HT-29 (cell line): ENCODE measurements around the gene SLC38A8. TPM values are rescaled to one million over a fixed set of nuclear protein-coding genes. Genes with fewer than 3 reads are reported as not detected.
A peak's percentile ranks its signal among the peaks of the same experiment; 100 is the strongest.

Experiments
- DNase-seq: peaks from one replicate; pipeline ENCODE4 v3.0.0-alpha.2; 2015; ENCODE audit warnings: low spot score
- total RNA-seq: library from RNA; depleted of rRNA; stranded (reverse); fragments of >200 nt; shearing (Covaris generic); gene quantifications from 2 replicates; pipeline ENCODE4 v1.2.3, GENCODE V29; 2014

SLC38A8 gene
- total RNA-seq, 1 experiment from 2014 or later, result not detected

DNA sequence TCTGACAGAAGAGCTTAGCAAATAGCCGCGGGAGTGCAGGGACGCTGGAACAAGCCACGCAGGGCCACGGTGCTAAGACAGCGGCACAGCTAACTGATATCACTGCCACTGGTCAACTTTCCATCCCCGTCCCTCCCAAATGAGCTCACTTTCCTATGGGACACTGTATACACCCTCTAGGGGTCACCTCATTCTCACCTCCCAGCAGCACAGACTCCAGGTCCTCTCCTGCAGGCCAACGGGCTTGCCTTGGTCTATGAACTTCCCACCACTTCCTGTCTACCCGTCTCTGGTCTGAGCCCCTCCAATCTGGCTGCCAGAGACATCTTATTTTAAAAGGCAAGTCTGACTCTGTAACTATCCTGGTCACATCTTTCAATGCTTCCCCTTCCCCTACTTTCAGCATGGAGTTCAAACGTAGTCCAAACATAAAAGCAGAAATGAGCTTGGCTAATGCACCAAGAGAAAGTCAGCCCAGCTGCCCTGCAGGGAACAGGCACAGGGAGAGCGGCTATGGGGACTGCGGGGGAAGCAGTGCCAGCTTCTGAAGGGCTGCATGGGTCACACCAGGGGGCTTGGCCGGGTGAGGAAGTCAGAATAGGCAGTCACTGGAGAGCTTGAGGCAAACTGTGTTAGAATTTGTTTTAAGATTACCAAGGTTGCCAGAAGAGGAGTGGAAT is 26.3 kb upstream of the SLC38A8 start:
- DNase-seq, result no peak

DNA sequence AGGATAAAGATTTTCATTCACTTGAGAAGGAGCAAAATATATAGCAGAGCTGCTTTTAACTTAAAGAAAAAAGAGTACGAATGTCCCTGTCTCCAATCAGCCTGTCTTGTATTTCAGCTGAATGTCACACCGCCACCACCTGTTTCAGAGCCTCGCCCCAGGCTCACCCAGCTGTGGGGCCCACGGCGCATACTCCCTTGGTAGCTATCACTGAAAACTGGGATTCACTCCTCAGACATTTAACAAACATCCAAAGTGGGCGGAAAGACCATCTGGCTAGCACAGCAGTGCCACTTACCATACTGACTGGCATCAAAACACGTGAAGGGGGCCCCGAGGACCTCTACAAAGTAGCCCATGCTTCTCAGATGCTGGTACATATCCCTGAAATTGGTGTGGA is 25.4 kb upstream of the SLC38A8 start:
- no peak for DNase-seq

DNA sequence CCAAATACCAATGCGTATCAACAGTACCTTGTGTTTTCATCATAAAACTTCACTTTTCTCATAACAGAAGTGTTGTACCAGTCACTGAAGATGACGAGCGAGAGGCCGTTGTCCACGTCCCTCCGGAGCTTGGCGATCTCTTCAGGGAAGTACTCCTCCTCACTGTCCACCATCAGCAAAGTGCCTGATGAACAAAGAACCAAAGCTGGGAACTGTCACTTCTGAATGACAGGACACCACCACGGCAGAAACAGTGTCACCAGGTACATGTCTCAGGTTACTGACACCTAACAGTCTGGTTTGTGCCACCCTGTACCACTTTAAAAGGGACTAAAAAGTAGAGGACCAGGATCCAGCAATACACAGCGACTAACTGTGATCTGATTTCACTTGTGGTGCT is 25.0 kb upstream of the SLC38A8 start:
- no peak for DNase-seq

DNA sequence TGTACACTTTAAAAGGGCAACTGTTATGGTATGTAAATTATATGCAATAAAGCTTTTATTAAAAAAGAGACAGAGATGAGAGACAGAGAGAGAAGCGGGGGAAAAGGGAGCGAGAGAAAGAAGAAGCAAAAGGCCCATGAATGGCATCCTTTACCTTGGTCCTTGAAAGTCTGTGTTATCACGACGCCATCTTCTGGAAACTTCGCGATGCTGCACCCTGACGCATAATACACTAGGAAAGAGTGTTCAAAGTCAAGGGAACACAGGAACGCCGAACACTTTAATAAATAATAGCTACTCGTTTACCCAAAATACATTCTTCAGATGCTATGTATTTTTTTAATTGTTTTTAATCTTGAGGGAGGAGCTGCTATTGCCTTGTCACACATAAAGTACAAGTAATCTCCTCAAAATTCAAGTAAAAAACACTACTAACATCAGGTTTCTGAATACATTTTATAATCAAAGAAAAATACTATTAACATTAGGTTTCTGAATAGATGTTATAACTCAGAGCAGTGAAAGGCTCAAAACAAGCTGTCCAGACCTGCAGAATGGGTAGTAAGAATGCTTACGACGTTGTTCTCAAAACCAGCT is 23.0 kb upstream of the SLC38A8 start:
- peak; percentile 71 for DNase-seq

DNA sequence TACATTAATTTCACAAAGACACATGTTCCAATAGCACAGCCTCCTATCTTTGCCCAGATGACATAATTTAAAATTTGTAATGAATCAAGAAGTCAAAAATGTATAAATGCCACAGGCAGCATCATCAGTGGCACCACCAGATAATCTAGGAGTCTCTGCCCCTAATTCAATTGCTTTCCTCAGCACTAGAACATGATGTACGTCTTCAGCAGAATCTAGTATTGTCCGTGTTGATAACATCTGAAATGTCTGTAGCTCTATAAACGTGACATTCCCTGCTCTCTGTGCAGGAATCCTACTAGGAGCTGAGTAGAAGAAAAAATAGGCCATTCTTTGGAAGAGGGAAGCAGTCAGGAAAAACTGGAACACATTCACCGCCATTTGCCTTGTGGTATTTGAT is 21.4 kb upstream of the SLC38A8 start:
- DNase-seq, result no peak

DNA sequence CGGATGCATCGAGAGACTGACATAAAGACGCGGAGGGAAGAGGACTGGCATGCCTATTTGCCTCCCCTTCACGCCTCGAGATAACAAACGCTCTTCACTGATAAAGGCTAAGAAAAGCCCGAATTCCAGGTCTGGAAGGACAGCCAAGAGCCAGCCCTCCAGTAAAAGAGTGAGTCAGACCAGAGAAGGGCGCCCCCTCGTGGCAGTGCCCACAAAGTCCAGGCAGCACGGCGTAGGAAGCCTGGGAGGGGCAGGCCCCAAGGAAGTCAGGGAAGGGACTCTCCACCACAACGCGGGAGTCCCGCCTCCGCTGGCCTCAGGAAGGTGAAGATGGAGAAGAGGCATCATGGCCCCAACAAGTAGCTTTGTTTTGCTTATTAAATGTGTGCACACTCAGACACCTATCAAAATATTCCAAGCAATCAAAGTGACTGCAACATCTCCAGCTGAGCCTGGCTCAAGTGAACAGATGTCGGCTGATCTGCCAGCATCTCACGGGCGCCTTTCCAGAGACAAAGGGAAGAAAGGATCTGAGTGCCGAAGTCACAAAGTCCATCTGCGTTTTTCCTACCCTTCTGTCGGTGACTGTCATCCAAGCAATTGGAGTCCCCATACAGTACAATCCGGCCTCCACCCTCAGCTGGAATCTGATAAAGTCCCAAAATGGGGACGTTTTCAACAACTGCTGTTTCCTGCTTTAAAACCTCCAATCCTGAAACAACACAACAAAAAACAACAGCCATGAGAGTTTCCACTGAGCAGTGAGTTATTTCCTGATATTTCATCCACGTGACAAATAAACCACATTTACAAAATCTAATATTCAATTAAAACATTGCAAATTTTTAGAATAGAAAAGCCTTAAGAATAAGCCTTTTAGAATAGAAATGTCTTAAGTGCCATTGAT is 20.4 kb upstream of the SLC38A8 start:
- DNase-seq, result peak; percentile 75

DNA sequence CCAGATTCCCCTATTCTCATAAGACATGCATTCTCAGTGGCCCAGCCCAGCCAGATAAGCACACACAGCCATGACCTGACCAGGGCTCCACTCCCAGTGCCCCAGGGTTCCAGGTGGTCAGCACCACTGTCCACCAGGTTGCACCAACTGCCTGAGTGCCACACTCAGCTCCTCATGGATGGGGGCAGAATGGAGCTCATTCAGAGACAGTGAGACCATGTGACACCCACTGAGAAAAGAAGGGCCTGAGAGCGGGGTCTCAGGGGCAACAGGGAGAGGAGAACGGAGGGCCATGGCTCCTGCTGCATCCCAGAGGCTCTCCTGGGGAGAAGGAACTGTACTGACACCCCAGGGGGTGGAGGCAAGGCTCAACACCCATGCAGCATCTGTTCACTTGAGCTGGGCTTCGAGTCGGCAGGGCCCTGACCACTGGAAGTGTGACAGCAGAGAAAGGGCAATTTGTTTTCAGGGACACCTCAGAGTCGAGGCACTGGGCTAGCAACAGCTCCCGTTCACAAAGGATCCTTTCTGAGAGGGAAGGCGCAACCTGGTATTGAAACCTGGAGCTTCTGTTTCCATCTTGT is 18.7 kb upstream of the SLC38A8 start:
- no peak for DNase-seq

DNA sequence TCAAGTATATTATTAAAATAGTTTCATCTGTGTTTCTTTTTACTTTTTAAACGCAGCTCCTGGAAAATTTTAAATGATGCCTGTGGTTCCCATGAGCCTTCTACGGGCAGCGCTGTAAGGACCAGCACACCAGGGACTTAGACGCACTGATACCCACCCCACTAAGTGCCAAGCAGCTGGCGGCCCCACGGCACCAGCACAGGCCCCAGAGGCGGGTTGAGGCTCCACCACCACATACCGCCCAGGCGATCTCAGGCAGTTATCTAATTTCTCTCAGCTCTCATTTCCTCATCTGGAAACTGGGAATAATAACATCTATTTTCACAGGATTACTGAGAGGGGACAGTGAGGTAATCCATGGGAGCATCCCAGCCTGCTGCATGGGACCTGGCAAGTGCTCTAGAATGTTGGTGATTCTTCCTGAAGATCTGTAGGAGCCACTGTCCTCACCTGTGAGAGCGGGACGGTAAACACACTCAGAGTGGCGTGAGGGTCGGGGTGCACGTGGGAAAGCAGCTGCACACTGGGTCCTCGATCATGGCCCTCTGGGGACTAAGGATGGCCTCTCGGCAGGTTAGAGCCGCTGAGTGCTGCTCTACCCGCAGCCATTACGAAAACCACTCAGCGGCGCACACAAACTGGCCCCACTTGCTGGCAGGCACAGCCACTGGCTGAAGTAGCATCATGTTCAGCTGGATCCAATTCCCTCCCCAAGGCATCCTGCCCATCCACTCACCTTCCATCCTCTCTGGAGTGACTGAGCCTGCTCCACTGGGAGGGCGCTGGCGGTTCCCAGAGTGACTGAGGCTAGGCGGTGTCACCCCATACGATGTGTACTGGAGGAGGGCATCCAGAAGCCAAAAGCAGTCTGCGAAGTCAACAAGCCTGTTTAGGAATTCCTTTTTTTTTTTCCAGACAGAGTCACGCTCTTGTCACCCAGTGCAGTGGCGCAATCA is 17.6 kb upstream of the SLC38A8 start:
- DNase-seq, result no peak

DNA sequence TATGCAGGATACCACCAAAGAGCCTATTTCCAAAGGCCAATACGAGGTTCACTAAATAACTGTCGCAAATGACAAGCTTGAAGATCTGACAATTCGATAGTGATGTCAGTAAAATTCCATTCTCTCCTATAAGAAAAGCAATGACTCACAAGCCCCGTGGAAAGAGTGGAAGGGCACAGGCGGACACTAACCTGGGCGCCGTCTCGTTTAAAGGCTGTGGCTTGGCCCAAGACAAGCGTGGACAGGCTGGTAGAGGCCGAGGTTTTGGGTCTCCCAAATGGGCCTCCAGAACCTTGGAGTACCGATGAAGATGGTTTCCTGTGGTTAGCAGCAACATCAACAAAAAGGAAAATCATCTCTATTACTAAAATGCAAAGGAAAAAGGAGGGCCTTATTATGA is 16.5 kb upstream of the SLC38A8 start:
- DNase-seq, result no peak

DNA sequence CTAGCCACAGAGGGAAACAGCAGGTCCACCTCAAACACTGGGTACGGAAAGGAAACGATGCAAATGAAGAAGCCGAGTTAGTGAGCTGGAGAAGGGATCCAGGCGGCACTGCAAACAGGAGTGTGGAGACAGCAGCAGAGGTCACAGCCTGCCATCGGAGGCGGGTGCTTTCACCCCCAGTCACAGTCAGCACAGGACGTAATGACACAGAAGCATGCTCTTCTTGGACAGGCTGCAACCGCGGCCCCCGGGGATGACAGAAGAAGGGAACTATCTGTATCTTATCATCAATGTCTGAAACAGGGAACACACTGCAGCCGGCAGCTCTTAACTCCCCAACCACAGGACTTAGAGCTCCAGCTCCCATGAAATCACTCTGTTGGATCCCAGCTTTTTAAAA is 16.1 kb upstream of the SLC38A8 start:
- no peak for DNase-seq

DNA sequence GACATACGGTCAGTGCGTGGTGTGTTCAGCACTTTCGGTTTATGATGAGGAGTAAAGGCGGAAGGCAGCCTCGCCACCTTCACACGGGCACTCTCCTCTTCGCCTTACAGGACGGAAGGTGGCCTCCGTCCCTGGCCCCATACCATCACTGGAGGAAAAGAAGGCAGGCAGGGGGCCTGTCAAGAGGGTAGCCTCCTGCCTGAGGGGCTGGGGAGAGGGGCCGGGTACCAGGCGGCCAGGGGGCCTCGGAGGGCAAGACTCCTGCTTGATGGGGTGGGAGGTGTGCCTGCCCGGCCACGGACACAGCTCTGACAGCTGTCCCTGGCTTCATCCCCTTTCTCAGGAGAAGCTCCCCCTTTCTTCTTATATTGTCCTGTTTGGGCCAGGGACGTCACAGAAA is 15.6 kb upstream of the SLC38A8 start:
- DNase-seq, result no peak

DNA sequence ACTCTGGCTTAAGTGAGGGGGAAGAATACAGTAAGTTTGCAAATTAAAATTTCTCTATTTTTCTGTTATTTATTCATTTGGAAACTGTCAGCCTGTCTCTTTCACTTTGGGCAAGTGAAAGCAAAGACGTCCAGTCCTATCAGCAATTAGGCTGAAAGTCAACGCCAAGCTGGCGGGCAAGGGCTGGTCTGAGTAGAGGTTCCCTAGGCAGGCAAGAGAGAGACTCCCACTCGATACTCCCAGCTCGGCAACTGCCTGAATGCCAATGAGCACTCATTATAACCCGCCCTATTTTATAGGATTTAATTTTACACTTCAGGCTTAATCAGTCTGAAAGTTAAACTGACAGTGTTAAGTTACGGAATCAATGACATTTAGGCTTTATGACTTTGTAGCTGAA is 14.3 kb upstream of the SLC38A8 start:
- DNase-seq, result no peak

DNA sequence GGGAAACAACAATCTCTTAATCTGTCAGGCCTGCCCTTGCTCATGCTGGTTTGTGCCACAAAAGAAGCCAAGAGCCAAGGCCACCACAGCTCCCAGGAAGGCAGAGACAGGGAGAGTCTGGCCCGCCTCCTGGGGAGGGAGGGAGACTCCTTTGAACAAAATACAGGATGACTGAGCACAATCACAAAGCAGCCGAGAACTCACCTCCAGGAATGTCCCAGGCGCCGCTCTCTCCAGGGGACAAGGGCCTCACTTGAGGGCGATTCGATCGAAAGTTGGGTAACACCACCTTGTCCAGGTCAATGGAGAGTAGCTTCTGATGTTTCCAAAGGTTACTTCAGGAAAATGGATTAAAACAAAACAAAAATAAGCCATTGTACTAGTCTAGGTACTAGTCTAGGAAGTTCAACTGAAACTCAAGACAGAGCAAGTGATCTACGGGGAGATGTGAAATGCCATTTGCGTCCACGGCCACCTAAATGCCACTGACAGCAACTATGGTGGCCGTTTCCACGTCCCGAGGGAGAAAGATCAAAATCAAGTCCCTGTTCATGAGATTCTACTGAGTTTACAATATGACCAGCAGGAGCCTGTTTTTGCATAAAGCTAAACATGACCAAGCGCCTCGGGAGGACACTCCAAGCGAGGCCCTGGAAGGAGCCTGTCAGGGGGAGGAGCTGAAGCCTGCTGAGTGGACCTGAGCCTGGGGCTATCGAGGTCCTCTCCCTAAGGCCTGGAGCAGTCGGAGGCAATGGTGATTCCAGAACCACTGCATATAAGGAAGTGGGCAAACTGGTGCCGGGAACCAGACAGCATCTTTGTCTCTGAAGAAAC is 13.4 kb upstream of the SLC38A8 start:
- no peak for DNase-seq

DNA sequence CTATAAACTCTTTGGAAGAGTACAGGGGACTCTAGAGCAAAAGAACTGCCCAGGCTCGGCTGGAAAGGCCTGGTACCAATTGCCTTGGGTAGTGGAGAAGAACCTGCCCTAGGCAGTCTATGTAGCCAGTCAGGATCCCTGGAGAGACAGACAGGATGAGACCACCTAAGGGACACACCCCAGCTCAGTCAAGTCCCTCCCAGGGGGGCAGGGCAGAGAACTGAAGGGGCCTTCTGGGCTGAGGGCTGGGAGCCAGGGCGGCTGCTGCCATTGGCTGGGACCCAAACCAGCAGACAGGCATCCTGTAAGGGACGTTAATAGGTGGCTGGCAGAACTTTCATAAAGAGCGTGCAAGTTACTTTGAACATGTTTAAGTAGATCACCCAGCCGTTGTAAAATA is 12.8 kb upstream of the SLC38A8 start:
- no peak for DNase-seq

DNA sequence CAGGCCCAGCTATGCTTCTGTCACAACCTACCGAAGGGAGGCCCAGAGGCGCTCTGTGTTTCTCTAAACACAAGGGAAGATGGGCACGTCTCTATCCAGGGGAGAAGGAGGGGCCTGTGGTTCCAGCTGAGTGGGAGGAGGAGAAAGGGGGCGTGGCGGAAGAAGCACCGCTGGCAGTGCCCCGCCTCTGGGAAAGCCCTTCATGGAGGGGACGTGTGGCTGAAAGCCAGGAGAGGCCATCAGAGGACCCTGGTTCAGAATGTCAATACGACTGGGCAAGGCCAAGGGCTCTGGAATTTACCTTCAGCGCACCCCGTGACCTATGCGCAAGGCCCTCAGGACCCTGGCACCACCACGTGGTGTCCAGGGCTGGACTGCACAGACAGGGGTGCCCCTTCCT is 12.3 kb upstream of the SLC38A8 start:
- no peak for DNase-seq

DNA sequence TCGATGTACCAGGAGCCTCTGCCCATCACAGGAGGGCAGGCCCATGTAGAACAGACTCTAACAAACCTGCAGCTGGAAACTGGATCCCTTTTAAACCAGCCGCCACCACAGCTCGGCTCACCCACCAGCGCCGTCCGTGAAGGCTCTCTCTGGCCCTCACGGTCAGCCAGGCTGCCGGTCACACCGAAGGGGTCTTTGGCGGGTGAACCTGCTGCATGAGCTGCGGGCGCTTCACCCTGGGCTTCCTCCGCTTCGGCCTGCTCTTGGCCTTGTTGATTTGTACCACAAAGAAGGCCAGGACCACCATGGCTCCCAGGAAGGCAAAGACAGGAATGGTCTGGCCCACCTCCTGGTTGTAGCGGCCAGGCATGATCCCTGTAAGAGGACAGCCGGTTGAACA is 11.7 kb upstream of the SLC38A8 start:
- DNase-seq, result no peak

DNA sequence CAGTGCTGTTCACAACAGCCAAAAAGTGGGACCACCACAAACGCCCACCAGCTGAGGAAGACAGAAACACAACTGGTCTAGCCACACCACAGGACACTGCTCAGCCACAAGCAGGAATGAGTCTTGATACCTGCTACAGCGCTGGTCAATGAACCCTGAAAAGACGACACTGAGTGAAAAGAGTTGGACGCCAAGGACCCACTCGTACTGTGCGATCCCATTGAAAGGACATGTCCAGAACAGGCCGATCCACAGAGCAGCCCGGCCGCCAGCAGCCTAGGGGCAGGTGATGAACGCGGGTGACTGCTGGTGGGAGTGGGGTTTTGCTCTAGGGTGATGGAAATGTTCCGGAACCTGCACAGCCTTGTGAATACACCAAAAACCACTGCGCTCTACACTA is 10.6 kb upstream of the SLC38A8 start:
- no peak for DNase-seq

DNA sequence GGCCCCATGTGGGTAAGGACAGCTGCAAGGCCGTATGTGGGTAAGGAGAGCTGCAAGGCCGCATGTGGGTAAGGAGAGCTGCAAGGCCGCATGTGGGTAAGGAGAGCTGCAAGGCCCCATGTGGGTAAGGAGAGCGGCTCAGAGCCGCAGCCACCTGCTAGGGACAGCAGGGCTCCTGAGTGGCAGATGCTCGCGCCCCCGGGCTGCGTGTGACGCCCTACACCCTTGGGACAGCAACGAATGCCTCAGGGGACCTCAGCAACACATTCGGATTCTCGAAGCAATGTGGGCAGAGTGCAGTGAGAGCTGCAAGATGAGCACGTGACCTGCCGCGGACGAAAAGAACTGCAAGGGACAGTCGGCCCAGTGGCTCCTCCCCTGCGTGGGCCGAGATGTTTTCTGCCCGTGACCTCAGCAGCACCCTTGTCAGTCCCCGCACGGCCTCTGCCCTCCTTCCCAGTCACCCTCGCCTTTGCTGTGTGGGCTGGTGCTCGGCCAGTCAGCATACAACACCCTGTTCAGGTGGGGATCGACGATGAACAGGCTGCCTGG is 9.6 kb upstream of the SLC38A8 start:
- DNase-seq, result no peak

DNA sequence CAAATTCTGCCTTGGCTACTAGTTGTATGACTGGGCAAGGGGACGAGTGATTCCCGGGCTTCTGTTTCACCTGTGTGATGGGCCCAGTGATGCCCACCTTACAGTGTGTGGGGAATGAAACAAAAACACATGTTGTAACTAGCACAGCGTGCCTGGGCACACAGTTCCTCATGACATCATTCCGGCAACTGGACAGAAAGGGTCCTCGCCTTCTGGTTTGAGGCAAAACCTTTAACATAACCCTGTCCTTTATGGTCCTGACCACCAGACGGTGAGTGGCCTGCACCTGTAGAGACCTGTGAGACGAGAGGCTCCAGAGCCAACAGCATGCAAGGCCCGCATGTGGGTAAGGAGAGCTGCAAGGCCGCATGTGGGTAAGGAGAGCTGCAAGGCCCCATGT is 7.7 kb upstream of the SLC38A8 start:
- no peak for DNase-seq
